Smooth muscle cell (in vitro differentiated cells): ENCODE measurements around the gene EVA1C. TPM values are rescaled to one million over a fixed set of nuclear protein-coding genes. Genes with fewer than 3 reads are reported as not detected.
A peak's percentile ranks its signal among the peaks of the same experiment; 100 is the strongest.

Source experiments
- DNase-seq: peaks from one replicate; lab custom pipeline; 2025; ENCODE audit not compliant: unreplicated experiment; lab: John Stamatoyannopoulos, UW
- H2AFZ ChIP-seq: fragments of 200-600 bp; sonication (generic); 2 replicates; pipeline ENCODE4 v1.6.0; 2016; ENCODE audit warnings: antibody characterized with exemption, low read depth, mild to moderate bottlenecking
- H3F3A ChIP-seq: fragments of 200-600 bp; sonication (generic); 2 replicates; pipeline ENCODE4 v1.6.0; 2017; ENCODE audit warnings: antibody characterized with exemption, low read depth
- H3K27ac ChIP-seq: fragments of 200-600 bp; sonication (generic); 2 replicates; pipeline ENCODE4 v1.5.1; 2016; ENCODE audit warnings: low read depth, mild to moderate bottlenecking
- H3K27me3 ChIP-seq: fragments of 200-600 bp; sonication (generic); 2 replicates; pipeline ENCODE4 v1.6.1; 2016; ENCODE audit warnings: low read depth, mild to moderate bottlenecking
- H3K36me3 ChIP-seq: fragments of 200-600 bp; sonication (generic); 2 replicates; pipeline ENCODE4 v1.5.1; 2016; ENCODE audit warnings: low read depth
- H3K4me1 ChIP-seq: fragments of 200-600 bp; sonication (generic); 2 replicates; pipeline ENCODE4 v1.5.1; 2016; ENCODE audit warnings: low read depth
- H3K4me2 ChIP-seq: fragments of 200-600 bp; sonication (generic); 2 replicates; pipeline ENCODE4 v1.6.0; 2016; ENCODE audit warnings: mild to moderate bottlenecking
- H3K4me3 ChIP-seq: fragments of 200-600 bp; sonication (generic); 2 replicates; pipeline ENCODE4 v1.5.1; 2016; ENCODE audit warnings: mild to moderate bottlenecking
- H3K79me2 ChIP-seq: fragments of 200-600 bp; sonication (generic); 2 replicates; pipeline ENCODE4 v1.6.0; 2016; ENCODE audit warnings: low read depth, mild to moderate bottlenecking
- H3K9ac ChIP-seq: fragments of 200-600 bp; sonication (generic); 2 replicates; pipeline ENCODE4 v1.6.0; 2016; ENCODE audit warnings: low read depth
- H3K9me3 ChIP-seq: fragments of 200-600 bp; sonication (generic); replicated peaks from 2 replicates; pipeline ENCODE4 v1.5.1; 2016; ENCODE audit warnings: low read depth
- H4K20me1 ChIP-seq: fragments of 200-600 bp; sonication (generic); 2 replicates; pipeline ENCODE4 v1.6.0; 2016; ENCODE audit warnings: low read depth
- WGBS: methylation state at CpG from one replicate; pipeline ENCODE4 v1.1.7; 2016; ENCODE audit warnings: low lambda C conversion rate; 5-methylcytosine and 5-hydroxymethylcytosine counted together
- polyA plus RNA-seq: library from polyadenylated mRNA; unstranded; fragments of >200 nt; fragmentation: Nextera tagmentation; extraction: Ambion mirVana; gene quantifications from 2 replicates; pipeline ENCODE4 v1.2.1, GENCODE V29; 2016
- total RNA-seq: library from RNA; depleted of rRNA; stranded (reverse); fragments of >200 nt; gene quantifications from 2 replicates; pipeline ENCODE4 v1.2.3, GENCODE V29; 2014
- TF ChIP-seq, protein P1 (sequence below): fragments of 200-600 bp; sonication (generic); IDR thresholded peaks from 2 replicates; pipeline ENCODE4 v1.5.1; 2017; ENCODE audit warnings: borderline replicate concordance, mild to moderate bottlenecking, antibody characterized with exemption; ENCODE audit not compliant: insufficient read depth, poor library complexity, severe bottlenecking

EVA1C gene
- total and polyA plus RNA-seq, 2 experiments from 2014 or later: 1.9 to 3.7 TPM

- Histone ChIP-seq H3K4me3 (no peak overlapping the region), H3K27me3 (no peaks in the 10 kb centered on the region), H3K36me3 (no peaks in the 10 kb centered on the region), H3K79me2 (no peaks in the 10 kb centered on the region), H2AFZ (no peak overlapping the region), H3K4me1 (peaks cover 11% of the 10 kb centered on the region), H3F3A (peaks cover 15% of the 10 kb centered on the region), H3K4me2 (no peak overlapping the region), H3K27ac (no peak overlapping the region), H4K20me1 (no peaks in the 10 kb centered on the region), H3K9ac (no peak overlapping the region), H3K9me3 (no peaks in the 10 kb centered on the region)
- no peak for DNase-seq
- TF ChIP-seq, protein P1, sequence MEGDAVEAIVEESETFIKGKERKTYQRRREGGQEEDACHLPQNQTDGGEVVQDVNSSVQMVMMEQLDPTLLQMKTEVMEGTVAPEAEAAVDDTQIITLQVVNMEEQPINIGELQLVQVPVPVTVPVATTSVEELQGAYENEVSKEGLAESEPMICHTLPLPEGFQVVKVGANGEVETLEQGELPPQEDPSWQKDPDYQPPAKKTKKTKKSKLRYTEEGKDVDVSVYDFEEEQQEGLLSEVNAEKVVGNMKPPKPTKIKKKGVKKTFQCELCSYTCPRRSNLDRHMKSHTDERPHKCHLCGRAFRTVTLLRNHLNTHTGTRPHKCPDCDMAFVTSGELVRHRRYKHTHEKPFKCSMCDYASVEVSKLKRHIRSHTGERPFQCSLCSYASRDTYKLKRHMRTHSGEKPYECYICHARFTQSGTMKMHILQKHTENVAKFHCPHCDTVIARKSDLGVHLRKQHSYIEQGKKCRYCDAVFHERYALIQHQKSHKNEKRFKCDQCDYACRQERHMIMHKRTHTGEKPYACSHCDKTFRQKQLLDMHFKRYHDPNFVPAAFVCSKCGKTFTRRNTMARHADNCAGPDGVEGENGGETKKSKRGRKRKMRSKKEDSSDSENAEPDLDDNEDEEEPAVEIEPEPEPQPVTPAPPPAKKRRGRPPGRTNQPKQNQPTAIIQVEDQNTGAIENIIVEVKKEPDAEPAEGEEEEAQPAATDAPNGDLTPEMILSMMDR: no peak
- WGBS: 97% methylated on average over 11 of the region's 11 CpGs
Measured at GRCh38 chr21:32452641-32453040, 40.1 kb downstream of the EVA1C start.

DNA sequence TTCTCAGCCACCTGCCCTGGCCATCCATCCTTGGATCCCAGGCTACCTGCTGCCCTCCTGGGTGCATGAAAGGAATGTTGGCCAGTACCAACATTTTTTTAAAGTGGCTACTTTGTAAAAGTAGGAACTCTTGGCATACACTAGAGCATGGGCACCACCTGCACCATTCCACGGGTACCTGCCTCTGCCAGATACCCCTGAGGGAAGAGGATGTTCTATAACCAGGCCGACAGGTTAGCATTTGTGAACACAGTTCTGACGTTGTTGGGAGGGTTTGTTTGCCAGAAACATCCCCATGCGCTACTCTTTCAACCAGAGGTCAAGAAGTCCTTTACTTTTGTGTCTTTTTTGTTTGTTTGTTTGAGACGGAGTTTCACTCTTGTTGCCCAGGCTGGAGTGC lies 43.0 kb downstream of the EVA1C start:
- Histone ChIP-seq H3K36me3 (no peaks in the 10 kb centered on the region), H3K79me2 (no peaks in the 10 kb centered on the region), H3K9me3 (no peaks in the 10 kb centered on the region), H3K27me3 (no peaks in the 10 kb centered on the region), H2AFZ (no peak overlapping the region), H3K9ac (no peak overlapping the region), H3K4me3 (no peak overlapping the region), H3K4me1 (peaks cover 14% of the 10 kb centered on the region), H4K20me1 (no peaks in the 10 kb centered on the region), H3K27ac (no peak overlapping the region), H3F3A (peaks cover 16% of the 10 kb centered on the region), H3K4me2 (no peak overlapping the region)
- no peak for DNase-seq
- TF ChIP-seq, protein P1: no peak
- 91% methylated on average over 5 of the region's 5 CpGs for WGBS

DNA sequence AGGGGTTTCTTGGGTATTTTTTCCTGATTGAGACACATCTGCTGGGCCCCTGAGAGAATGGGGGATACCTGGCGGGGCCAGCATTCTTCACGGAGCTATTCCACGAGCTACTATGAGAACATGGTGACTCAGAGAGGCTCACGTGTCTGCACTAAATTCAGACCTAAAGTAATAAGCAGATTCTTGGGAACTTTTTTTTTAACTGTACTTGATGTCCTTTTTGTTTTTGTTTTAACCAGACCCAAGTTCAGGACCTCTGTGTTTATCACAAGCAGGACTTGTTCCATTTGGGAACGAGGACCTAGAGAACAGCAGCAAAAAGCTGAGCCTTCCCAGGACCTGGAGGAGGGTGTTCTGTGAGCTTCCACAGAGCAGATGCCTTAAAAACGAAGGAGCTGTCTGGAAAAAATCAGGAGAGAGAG lies 44.0 kb downstream of the EVA1C start:
- Histone ChIP-seq H3K4me2 (peak overlapping the region; percentile 27), H4K20me1 (no peaks in the 10 kb centered on the region), H3K4me1 (peaks cover 14% of the 10 kb centered on the region), H3F3A (peaks cover 16% of the 10 kb centered on the region), H2AFZ (peak overlapping the region; percentile 26), H3K27me3 (no peaks in the 10 kb centered on the region), H3K4me3 (no peak overlapping the region), H3K79me2 (no peaks in the 10 kb centered on the region), H3K9ac (no peak overlapping the region), H3K9me3 (no peaks in the 10 kb centered on the region), H3K27ac (peak overlapping the region; percentile 72), H3K36me3 (no peaks in the 10 kb centered on the region)
- DNase-seq: no peak
- 15% methylated on average over 6 of the region's 6 CpGs for WGBS
- TF ChIP-seq, protein P1: no peak

DNA sequence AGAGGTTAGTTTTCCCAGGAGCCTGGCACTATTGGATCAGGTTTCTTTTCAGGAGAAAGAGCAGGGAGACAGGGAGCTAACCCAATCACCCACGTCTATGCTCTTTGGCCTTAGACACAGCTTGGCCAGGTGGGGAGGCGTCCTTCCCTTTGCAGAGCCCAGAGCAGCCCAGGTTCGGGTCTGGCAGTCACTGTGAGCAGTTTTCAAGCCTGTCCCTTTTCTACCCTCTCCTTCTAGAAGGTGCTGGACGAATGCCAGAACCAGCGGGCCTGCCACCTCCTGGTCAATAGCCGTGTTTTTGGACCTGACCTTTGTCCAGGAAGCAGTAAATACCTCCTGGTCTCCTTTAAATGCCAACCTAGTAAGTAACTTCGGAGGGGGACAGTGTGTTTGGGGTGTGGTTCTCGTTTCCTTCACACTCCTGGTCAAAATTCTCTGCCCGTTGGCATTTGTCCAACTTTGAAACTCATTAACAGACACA lies 44.9 kb downstream of the EVA1C start:
- H2AFZ ChIP-seq: peak overlapping the region; percentile 26
- no peaks in the 10 kb centered on the region for H4K20me1 ChIP-seq
- H3F3A ChIP-seq: peaks cover 16% of the 10 kb centered on the region
- DNase-seq: no peak
- 66% methylated on average over 9 of the region's 9 CpGs for WGBS
- H3K36me3 ChIP-seq: no peaks in the 10 kb centered on the region
- no peaks in the 10 kb centered on the region for H3K27me3 ChIP-seq
- TF ChIP-seq, protein P1: no peak
- peaks cover 14% of the 10 kb centered on the region for H3K4me1 ChIP-seq
- no peak overlapping the region for H3K4me3 ChIP-seq
- H3K79me2 ChIP-seq: no peaks in the 10 kb centered on the region
- peak overlapping the region; percentile 72 for H3K27ac ChIP-seq
- no peak overlapping the region for H3K9ac ChIP-seq
- H3K9me3 ChIP-seq: no peaks in the 10 kb centered on the region
- H3K4me2 ChIP-seq: no peak overlapping the region
